ENCODE data around the gene SOBP.

GRCh38 chr6:107578642-107579341, 88.9 kb downstream of the SOBP start:
- no peak for TF ChIP-seq CTCF (IDR thresholded peaks at IDR 0.05; ENCODE audit: extremely low read depth in 1 of 2, insufficient read depth in 1 of 2, low read depth in 1 of 2, low read length in 2 of 2)
- TF ChIP-seq POLR2AphosphoS5 (IDR thresholded peaks at IDR 0.05; ENCODE audit: insufficient read depth, low read depth, low read length): no peak
- no peak for TF ChIP-seq MAX (IDR thresholded peaks at IDR 0.05; ENCODE audit: insufficient read depth, insufficient read length)
